Stimulated activated CD4-positive, alpha-beta T cell treated with anti-CD3 and anti-CD28 coated beads, Interleukin-15, amount 100 ng/mL, for 48 hours (primary cell): ENCODE results near the gene ARHGAP26.

ENCODE experiments used
- DNase-seq, 2 donors: peaks; one replicate each; pipeline ENCODE4 v3.0.0-alpha.2; 2020; ENCODE audit warnings: low read depth in 2 of 2

Gene ARHGAP26

DNA sequence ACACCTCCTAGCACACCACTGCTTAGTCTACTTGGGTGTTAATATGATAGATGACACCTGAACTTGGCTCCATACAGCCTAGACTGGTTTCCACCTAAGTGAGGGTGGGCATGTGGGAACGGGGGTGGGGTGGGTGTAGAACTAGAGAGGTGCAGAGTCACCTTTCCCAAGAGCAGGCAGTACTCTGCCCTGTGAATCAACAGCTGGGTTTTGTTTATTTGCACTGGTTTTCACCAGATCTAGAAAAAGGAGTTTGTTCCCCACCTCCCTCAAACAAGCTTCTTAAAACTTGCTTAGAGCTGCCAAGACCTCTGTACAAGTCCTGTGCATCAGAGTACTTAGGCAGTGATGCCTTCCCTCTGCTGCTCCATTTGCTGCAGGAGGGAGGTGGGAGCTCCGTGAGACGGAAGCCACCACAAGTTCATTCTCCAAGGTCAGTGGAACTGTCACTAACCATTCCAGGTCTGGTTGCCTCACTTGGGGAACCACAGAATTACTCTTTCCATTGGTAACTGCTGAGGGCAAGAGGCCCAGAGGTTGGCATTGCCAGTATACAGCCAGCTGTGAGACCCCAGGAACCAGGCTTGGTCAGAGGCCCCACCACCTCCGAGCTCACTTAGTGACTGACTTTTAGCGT, 469.8 kb downstream of the ARHGAP26 start:
- no peak for DNase-seq

DNA sequence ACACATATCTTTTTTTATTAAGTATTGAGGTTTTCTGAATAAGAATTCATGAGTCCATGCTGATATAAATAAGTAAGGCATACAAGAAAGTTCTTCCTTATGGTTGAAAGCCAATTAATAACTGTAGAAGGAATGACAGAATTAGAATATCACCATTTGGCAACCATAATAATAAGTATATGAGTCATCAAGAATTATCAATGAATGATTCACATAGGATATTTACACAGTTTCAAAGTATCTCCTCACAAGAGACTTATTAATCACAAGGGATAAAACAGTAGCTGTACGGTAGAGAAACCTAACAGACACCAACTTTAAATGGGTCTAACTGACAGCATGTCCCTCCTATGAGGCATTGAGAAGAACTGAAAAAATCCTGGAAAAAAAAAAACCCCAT, 471.7 kb downstream of the ARHGAP26 start:
- no peak for DNase-seq

DNA sequence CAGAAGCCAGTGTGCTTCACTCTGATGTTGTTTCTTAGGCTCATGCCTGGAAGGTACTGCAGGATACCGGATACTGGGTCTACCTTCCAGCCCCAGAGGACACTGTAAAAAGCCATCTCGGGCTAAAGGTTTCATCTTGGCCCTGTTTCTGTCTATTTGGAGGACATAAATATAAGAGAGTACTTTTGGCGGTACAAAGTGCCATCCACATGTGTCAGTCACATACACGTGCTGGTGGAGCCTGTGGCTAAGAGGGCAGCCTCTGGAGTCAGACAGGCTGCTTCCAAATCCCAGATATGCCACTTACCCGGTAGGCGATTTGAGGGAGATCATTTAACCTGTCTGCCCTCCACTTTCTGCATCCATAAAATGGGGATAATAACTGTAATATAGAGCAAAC, 472.9 kb downstream of the ARHGAP26 start:
- no peak for DNase-seq

GRCh38 chr5:143244000-143244736, 474.0 kb downstream of the ARHGAP26 start:
- DNase-seq = no peak

- no peak for DNase-seq
Observed at GRCh38 chr5:143244990-143245389, 474.8 kb downstream of the ARHGAP26 start.

GRCh38 chr5:143245929-143246561, 475.9 kb downstream of the ARHGAP26 start:
- no peak for DNase-seq

DNA sequence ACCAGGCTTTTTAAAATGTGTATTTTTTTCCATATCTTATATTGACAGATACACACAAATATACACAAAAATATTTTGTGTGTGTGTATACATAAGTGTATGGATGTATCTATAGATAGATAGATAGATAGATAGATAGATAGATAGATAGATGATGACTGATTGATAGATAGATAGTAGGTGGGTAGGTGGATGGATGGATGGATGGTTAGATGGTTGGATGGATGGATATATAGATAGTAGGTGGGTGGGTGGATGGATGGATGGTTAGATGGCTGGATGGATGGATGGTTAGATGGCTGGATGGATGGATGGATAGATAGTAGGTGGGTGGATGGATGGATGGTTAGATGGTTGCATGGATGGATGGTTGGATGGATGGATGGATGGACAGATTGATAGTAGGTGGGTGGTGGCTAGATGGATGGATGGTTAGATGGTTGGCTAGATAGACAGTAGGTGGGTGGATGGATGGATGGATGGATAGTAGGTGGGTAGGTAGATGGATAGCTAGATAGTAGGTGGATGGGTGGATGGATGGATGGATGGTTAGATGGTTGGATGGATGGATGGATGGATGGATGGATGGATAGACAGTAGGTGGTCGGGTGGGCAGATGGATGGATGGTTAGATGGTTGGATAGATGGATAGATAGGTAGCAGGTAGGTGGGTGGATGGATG, 477.1 kb downstream of the ARHGAP26 start:
- DNase-seq = no peak

DNA sequence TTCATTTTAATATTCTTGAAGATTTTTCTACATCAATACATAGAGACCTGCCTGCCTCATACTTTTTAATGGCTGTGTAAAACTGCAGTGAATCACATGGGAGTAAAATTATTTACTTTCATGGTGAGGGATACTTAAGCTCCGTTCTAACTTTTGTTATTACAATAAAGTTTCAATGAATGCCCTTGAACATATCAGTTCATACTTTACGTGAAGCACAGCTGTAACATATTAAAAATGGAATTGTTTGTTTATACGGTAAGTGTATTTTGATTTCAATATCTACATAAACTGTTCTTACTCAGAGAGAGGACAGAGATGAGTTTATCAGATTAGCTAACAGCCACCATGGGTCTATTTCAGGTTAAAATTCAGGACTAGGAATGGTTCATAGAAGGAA, 478.2 kb downstream of the ARHGAP26 start:
- no peak for DNase-seq

GRCh38 chr5:143248822-143249579, 478.8 kb downstream of the ARHGAP26 start:
- no peak for DNase-seq

- no peak for DNase-seq
Observed at GRCh38 chr5:143249851-143250250, 479.7 kb downstream of the ARHGAP26 start.

- no peak for DNase-seq
Observed at GRCh38 chr5:143251190-143251589, 481.0 kb downstream of the ARHGAP26 start.

DNA sequence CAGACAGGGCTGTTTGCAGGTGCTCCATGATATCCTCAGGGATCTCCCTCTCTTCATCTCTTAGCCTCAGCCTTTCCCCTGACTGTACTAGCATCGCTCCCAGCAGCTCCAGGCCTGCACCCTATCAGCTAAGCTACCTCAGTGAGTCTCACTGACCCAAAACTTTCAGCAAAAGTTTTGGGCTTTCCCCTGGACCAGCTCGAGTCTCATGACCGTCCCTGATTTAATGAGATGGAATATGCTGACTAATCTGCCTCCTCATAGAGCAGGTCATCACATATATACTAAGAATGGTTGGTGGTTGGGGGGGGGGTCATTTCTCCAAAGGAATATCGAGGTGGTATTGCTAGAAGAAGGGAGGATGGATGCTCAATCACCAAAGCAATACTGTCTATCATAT, 481.8 kb downstream of the ARHGAP26 start:
- no peak for DNase-seq

DNA sequence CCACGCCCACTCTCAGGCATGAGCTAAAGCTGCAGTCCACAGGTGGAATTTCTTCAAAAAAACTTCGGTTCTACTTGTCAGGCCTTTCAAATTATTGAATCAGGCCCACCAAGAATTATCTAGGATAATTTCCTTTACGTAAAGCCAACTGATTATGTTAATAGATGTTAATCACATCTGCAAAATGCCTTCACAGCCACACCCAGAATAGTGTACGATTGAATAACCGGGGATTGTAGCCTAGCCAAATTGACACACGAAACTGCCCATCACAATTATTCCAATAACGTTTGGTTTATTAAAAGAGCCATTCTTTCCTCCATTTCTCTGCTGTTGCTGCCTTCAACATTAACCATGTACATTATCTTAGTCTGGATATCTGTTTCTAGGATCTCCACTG, 484.6 kb downstream of the ARHGAP26 start:
- DNase-seq = no peak

GRCh38 chr5:143258559-143259253, 488.5 kb downstream of the ARHGAP26 start:
- no peak for DNase-seq

- DNase-seq = no peak
Observed at GRCh38 chr5:143259254-143259605, 489.1 kb downstream of the ARHGAP26 start.

- DNase-seq = peak in 1 of 2 donors; percentile 12
Observed at GRCh38 chr5:143261748-143262392, 491.7 kb downstream of the ARHGAP26 start.

DNA sequence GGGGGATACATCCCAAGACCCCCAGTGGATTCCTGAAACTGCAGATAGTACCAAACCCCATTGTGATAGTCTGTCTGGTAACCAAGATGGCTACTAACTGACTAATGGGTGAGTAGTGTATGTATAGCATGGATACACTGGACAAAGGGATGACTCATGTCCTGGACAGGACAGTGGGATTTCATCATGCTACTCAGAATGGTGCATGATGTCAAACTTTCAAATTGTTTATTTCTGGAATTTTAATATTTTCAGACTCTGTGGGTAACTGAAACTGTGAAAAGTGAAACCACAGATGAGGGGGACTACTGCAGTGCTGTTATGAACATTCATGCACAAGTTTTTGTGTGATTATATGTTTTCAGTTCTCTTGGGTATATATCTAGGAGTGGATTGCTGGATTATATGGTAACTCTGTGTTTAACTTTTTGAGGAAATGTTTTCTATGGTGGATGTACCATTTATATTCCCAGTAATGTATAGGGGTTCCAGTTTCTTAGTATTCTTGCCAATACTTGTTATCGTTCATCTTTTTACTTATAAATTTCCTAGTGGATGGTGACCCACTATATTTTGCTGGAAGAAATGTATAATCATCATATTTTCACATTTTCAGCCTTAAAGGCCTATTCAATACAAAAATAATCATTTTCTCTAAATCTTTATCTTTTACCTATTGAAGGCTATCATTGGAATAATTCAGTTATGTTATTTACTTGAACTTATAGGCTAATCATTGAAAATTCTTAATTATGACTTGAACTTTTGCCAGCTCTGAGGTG, 492.4 kb downstream of the ARHGAP26 start:
- DNase-seq = no peak

GRCh38 chr5:143263272-143263810, 493.2 kb downstream of the ARHGAP26 start:
- no peak for DNase-seq

- no peak for DNase-seq
Observed at GRCh38 chr5:143265995-143266394, 495.8 kb downstream of the ARHGAP26 start.

- DNase-seq = no peak
Observed at GRCh38 chr5:143267186-143267585, 497.0 kb downstream of the ARHGAP26 start.
